Breast epithelium (tissue), 4 donors: ENCODE data around the gene ATAD3A. TPM values are rescaled to one million over a fixed set of nuclear protein-coding genes. Genes with fewer than 3 reads are reported as not detected.

ENCODE experiments used
- DNase-seq, 2 donors: peaks; one replicate each; pipeline ENCODE4 v3.0.0-alpha.2; 2019; ENCODE audit warnings: low spot score in 2 of 2
- H3K27ac ChIP-seq, 2 donors: fragments of 200-600 bp; sonication (generic) in 1 of 2; one replicate each; pipeline ENCODE4 v1.5.1; 2016 to 2019; ENCODE audit warnings: mild to moderate bottlenecking in 1 of 2
- H3K27me3 ChIP-seq, 2 donors: fragments of 200-600 bp; sonication (generic) in 1 of 2; one replicate each; pipeline versions ENCODE4 v1.5.1 to v1.6.0; 2017 to 2019; ENCODE audit warnings: control low read depth in 1 of 2, mild to moderate bottlenecking in 1 of 2
- H3K36me3 ChIP-seq: fragments of 200-600 bp; one replicate; pipeline ENCODE4 v1.5.1; 2019
- H3K4me1 ChIP-seq, 2 donors: fragments of 200-600 bp; sonication (generic); one replicate each; pipeline ENCODE4 v1.5.1; 2016 to 2019; ENCODE audit warnings: control low read depth in 1 of 2
- H3K4me3 ChIP-seq, 3 donors: fragments of 200-600 bp; sonication (generic); 1 replicate in 2 of 3; 2 replicates in 1 of 3; pipeline ENCODE4 v1.5.1; 2016 to 2019; ENCODE audit warnings: mild to moderate bottlenecking in 3 of 3, moderate library complexity in 2 of 3
- H3K9me3 ChIP-seq, 2 donors: fragments of 200-600 bp; sonication (generic) in 1 of 2; one replicate each; pipeline ENCODE4 v1.5.1; 2016 to 2019; ENCODE audit warnings: control low read depth in 1 of 2
- CTCF ChIP-seq, 3 donors: fragments of 450-650 bp; IDR thresholded peaks; one replicate each; pipeline ENCODE4 v1.5.1; 2016 to 2017; ENCODE audit warnings: antibody characterized with exemption in 3 of 3, mild to moderate bottlenecking in 3 of 3, moderate library complexity in 3 of 3
- POLR2A ChIP-seq: fragments of 450-650 bp; IDR thresholded peaks from one replicate; pipeline ENCODE4 v1.6.1; 2016; ENCODE audit warnings: antibody characterized with exemption, mild to moderate bottlenecking, moderate library complexity
- POLR2AphosphoS5 ChIP-seq, 3 donors: sonication (generic); formaldehyde crosslinking; IDR thresholded peaks; one replicate each; pipeline ENCODE4 v1.6.1; 2017; ENCODE audit warnings: antibody characterized with exemption in 3 of 3
- intact Hi-C: fragments of 100-400 bp; cut with DNase I; formaldehyde crosslinking; loops from one replicate; pipeline ENCODE4 v1.15.1; 2023; ENCODE audit warnings: low total_unique reads
- total RNA-seq, 3 donors: library from RNA; depleted of rRNA; stranded (reverse); fragments of >200 nt; gene quantifications; one replicate each; pipeline ENCODE4 v1.1.0, GENCODE V29; 2016

ATAD3A gene
- total RNA-seq, 3 donors from 2014 or later, result 14.9 to 22.3 (median 15.5) TPM

- no peak for DNase-seq
- Histone ChIP-seq H3K36me3 (no peaks in the 10 kb centered on the region), H3K4me1 (no peaks in the 10 kb centered on the region), H3K27ac (no peak overlapping the region), H3K27me3 (no peaks in the 10 kb centered on the region), H3K9me3 (peaks cover 3 to 8% of the 10 kb centered on the region in 2 donors), H3K4me3 (no peak overlapping the region)
- no peak for TF ChIP-seq CTCF (IDR thresholded peaks at IDR 0.05)
- no peak for TF ChIP-seq POLR2A
- no peak for TF ChIP-seq POLR2AphosphoS5 (IDR thresholded peaks at IDR 0.05)
- intact Hi-C loops, result no loop called here
Observed at GRCh38 chr1:1527092-1527816, 15.3 kb downstream of the ATAD3A start.

- no peak overlapping the region for H3K4me3 ChIP-seq
- no peaks in the 10 kb centered on the region for H3K27me3 ChIP-seq
- no peaks in the 10 kb centered on the region for H3K36me3 ChIP-seq
- no peak overlapping the region for H3K27ac ChIP-seq
- intact Hi-C loops, result no loop called here
- TF ChIP-seq POLR2AphosphoS5 (IDR thresholded peaks at IDR 0.05) (no peak), POLR2A (no peak), CTCF (IDR thresholded peaks at IDR 0.05) (no peak)
- peaks cover 8 to 11% of the 10 kb centered on the region in 2 donors for H3K9me3 ChIP-seq
- no peak for DNase-seq
- no peaks in the 10 kb centered on the region for H3K4me1 ChIP-seq
Observed at GRCh38 chr1:1528301-1529267, 16.6 kb downstream of the ATAD3A start.

GRCh38 chr1:1529321-1529720, 17.4 kb downstream of the ATAD3A start:
- peaks cover 8 to 11% of the 10 kb centered on the region in 2 donors for H3K9me3 ChIP-seq
- no peaks in the 10 kb centered on the region for H3K36me3 ChIP-seq
- no peak for TF ChIP-seq CTCF (IDR thresholded peaks at IDR 0.05)
- no peak for TF ChIP-seq POLR2A
- no peak for TF ChIP-seq POLR2AphosphoS5 (IDR thresholded peaks at IDR 0.05)
- no peak overlapping the region for H3K27ac ChIP-seq
- H3K4me1 ChIP-seq, result no peaks in the 10 kb centered on the region
- DNase-seq, result no peak
- intact Hi-C loops, result no loop called here
- no peaks in the 10 kb centered on the region for H3K27me3 ChIP-seq
- H3K4me3 ChIP-seq, result no peak overlapping the region

- no peaks in the 10 kb centered on the region for H3K36me3 ChIP-seq
- intact Hi-C loops, result no loop called here
Observed at GRCh38 chr1:1529936-1530335, 18.0 kb downstream of the ATAD3A start.

More at GRCh38 chr1:1529936-1530335, 18.0 kb downstream of the ATAD3A start:
- Histone ChIP-seq H3K4me3 (no peak overlapping the region), H3K9me3 (peaks cover 8 to 11% of the 10 kb centered on the region in 2 donors), H3K27ac (no peak overlapping the region), H3K27me3 (no peaks in the 10 kb centered on the region), H3K4me1 (no peaks in the 10 kb centered on the region)
- no peak for DNase-seq
- no peak for TF ChIP-seq POLR2A
- TF ChIP-seq CTCF (IDR thresholded peaks at IDR 0.05), result no peak
- TF ChIP-seq POLR2AphosphoS5 (IDR thresholded peaks at IDR 0.05), result no peak
